Mesothelial cell of epicardium (in vitro differentiated cells): Measurements from ENCODE around the gene SKOR2. TPM values are rescaled to one million over a fixed set of nuclear protein-coding genes. Genes with fewer than 3 reads are reported as not detected.

Experiments used
- DNase-seq, 2 experiments: peaks; one replicate each; pipeline ENCODE4 v3.0.0; 2021; ENCODE audit warnings: low spot score in 2 of 2; ENCODE audit not compliant: unreplicated experiment in 2 of 2
- H3K27ac Mint-ChIP-seq: 2 replicates; pipeline ENCODE4 v1.8.0; 2021; ENCODE audit warnings: mixed read lengths
- H3K27me3 Mint-ChIP-seq: 2 replicates; pipeline ENCODE4 v1.8.0; 2021; ENCODE audit warnings: low read depth, mixed read lengths
- H3K36me3 Mint-ChIP-seq: 2 replicates; pipeline ENCODE4 v1.8.0; 2021; ENCODE audit warnings: mixed read lengths
- H3K4me1 Mint-ChIP-seq: 2 replicates; pipeline ENCODE4 v1.8.0; 2021; ENCODE audit warnings: mixed read lengths
- H3K4me3 Mint-ChIP-seq: 2 replicates; pipeline ENCODE4 v1.8.0; 2021; ENCODE audit warnings: mild to moderate bottlenecking, moderate library complexity, mixed read lengths
- H3K9me3 Mint-ChIP-seq: 2 replicates; pipeline ENCODE4 v1.8.0; 2021; ENCODE audit warnings: mixed read lengths
- CTCF ChIP-seq: fragments of 200-600 bp; sonication (generic); IDR thresholded peaks from one replicate; pipeline ENCODE4 v1.5.0; 2021; ENCODE audit warnings: antibody characterized with exemption; ENCODE audit not compliant: unreplicated experiment
- total RNA-seq: library from RNA; stranded (reverse); gene quantifications from 3 replicates; pipeline ENCODE4 v1.2.1, GENCODE V29; 2021

Gene SKOR2
- total RNA-seq, 1 donor from 2014 or later = not detected

- no peak for TF ChIP-seq CTCF
- Mint-ChIP-seq H3K36me3 (no peaks in the 10 kb centered on the region), H3K27ac (no peak overlapping the region), H3K9me3 (no peaks in the 10 kb centered on the region), H3K4me3 (no peak overlapping the region), H3K4me1 (no peaks in the 10 kb centered on the region), H3K27me3 (peaks cover 84% of the 10 kb centered on the region)
- no peak for DNase-seq
Observed at GRCh38 chr18:47226660-47227059, 24.8 kb downstream of the SKOR2 start.

DNA sequence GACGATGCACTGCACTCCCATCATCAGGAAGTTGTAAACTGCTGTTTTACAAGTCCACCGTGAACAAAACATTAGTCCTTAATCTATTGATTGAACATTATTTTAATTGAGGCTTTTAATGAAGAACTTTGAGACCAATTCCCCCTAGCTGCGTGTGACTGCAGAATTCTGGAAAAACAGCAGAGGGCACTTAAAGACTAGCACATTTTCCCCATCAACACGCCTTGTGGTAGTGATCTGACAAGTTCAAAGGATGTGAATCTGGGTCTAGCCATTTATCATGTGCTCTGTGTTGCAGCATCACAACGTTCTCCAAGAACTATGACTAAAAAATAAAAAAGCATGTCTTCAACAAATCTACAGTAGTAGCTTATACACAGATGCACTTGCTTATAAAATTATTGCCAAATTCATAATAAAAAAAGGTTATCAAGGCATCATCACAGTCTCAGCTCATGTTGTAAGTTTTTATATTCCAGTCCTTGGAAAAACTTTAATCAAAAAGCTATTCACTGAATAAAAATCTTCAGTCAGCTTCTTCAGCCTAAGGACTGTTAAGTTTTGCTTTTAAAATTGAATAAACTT is 35.8 kb downstream of the SKOR2 start:
- H3K27me3 Mint-ChIP-seq = peaks cover 82% of the 10 kb centered on the region
- H3K4me3 Mint-ChIP-seq = no peak overlapping the region
- no peak overlapping the region for H3K27ac Mint-ChIP-seq
- no peaks in the 10 kb centered on the region for H3K4me1 Mint-ChIP-seq
- no peaks in the 10 kb centered on the region for H3K9me3 Mint-ChIP-seq
- TF ChIP-seq CTCF = peak; percentile 54
- no peak for DNase-seq
- H3K36me3 Mint-ChIP-seq = no peaks in the 10 kb centered on the region

GRCh38 chr18:47209171-47209570 is 42.3 kb downstream of the SKOR2 start:
- no peak for TF ChIP-seq CTCF
- Mint-ChIP-seq H3K9me3 (no peaks in the 10 kb centered on the region), H3K4me1 (no peaks in the 10 kb centered on the region), H3K27me3 (peaks cover 69% of the 10 kb centered on the region), H3K36me3 (no peaks in the 10 kb centered on the region), H3K4me3 (no peak overlapping the region), H3K27ac (no peak overlapping the region)
- DNase-seq = no peak

DNA sequence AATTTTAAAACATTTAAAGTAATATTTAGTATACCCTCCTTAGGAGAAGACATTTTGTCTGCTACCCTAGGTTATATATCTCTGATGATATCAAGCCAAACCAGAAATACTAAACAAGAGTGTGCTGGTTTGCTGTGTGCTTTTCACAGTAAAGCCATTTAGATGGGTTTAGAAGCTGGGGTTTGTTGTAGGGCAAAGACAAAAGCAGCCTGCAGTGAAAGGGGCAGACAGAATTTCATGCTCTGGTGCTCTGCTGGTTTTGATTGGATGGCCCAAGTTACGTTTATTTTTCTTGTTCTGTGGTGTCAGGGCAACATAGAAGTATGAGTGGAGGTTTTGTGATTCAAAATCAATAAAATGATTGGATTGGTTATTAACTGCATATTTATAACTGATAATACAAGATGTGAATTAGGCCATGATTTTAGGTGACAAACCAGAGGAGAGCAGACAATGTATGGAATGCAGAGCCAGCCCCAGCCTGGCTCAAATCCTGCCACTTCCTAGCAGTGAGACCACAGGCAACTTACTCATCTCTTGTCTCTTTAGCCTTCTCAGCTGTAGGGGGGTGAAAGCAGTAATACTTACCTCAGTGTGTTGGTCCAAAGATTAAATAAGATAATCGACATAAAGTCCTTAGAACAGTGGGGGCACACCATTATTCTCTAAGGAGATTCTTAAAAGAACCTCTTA is 44.4 kb downstream of the SKOR2 start:
- TF ChIP-seq CTCF = no peak
- H3K9me3 Mint-ChIP-seq = no peaks in the 10 kb centered on the region
- DNase-seq = no peak
- peaks cover 52% of the 10 kb centered on the region for H3K27me3 Mint-ChIP-seq
- no peaks in the 10 kb centered on the region for H3K4me1 Mint-ChIP-seq
- H3K27ac Mint-ChIP-seq = no peak overlapping the region
- H3K36me3 Mint-ChIP-seq = no peaks in the 10 kb centered on the region
- no peak overlapping the region for H3K4me3 Mint-ChIP-seq

DNA sequence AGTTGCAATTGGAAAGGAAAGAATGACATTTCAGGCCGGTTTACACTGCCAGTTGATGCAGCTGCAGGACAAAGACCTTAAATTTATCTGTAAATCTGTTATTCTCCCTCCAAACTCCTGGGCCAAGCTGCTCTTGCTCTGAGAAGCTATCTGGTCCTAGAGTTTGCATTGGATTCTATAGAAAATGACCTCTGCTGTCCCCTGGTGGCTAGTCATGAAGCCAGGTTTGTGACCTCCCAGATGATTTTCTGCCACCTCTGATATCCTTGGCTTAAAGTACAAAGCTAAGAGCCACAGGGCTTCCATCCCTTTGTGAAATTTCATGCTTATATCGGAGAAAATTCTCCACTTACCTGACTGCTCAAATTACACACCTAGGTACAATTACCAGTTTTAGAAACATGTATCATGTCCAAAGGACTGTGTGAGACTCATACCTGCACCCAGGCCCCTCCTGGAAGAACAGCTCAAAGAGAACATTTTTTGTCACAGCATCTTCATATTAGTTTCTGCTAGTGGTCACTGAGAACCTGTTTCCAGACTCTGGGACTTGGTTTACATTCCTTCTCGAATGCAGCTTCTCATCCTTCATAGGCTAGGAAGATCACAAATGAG is 46.4 kb downstream of the SKOR2 start:
- Mint-ChIP-seq H3K36me3 (no peaks in the 10 kb centered on the region), H3K27me3 (peaks cover 40% of the 10 kb centered on the region), H3K9me3 (no peaks in the 10 kb centered on the region), H3K4me1 (no peaks in the 10 kb centered on the region), H3K27ac (no peak overlapping the region), H3K4me3 (no peak overlapping the region)
- TF ChIP-seq CTCF = peak; percentile 31
- DNase-seq = no peak
